Measurements from ENCODE around the gene CMTR1.
"Not testable (repeated sequence)": the region's sequence is repeated elsewhere in the genome, so short reads cannot be mapped to it uniquely, and the experiment has no call there.

CMTR1 gene

DNA sequence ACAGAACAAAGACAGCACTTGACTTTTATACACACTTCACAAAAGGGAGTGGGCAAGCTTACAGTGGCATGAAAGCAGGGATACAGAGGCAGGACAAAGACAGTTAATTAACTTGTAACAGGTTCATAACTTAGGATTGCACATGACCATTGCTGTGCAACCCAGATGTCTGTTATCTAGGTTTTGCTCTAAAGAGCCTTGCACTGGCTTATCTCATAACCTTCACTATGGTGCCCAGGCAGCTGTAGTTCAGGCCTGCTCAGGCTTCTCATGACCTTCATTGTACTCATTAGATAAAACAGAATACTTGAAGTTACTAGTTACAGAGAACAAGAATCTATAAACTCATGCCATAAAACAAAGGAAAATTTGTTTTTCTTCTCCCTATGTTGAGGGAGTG lies 31.4 kb upstream of the CMTR1 start:
- not testable (repeated sequence) for H3K36me3 ChIP-seq (ENCODE audit: control insufficient read depth, insufficient read depth, low read length); H3K4me1 ChIP-seq (ENCODE audit: control insufficient read depth, insufficient read depth, low read length); H3K27ac ChIP-seq (ENCODE audit: low read length); H3K27me3 ChIP-seq (ENCODE audit: control insufficient read depth, insufficient read depth, low read length); H3K9me3 ChIP-seq (ENCODE audit: control insufficient read depth, insufficient read depth, low read length); DNase-seq (ENCODE audit: low read depth, low spot score); H3K4me3 ChIP-seq (ENCODE audit: low read length)

DNA sequence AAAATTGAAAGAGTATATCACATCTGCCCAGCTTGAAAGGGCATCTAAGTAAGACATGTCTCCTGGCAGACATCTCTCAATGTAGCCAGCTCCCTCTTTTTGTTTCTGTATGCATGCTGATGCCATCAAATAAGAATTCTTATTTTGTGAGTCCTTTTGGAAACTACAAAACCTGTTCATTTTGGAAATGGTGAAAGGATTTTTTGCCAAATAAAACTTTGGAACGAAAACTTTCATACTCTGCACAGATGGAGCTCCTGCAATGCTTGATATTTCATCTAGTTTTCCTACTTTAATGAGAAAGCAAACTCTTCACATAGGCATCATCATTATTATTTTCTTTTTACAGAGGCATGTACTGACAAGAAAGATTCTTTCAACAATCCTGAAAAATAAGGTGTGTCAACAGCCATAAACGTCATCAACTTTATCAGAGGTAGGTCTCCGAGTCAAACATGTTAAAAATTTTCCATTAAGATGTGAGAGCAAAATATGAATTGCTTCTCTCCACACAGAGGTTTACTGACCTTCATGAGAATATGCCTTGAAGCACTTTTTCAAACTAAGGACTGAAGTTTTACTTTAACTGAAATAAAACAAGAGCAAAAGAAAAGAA lies 26.2 kb upstream of the CMTR1 start:
- no peaks in the 10 kb centered on the region for H3K4me1 ChIP-seq (ENCODE audit: control insufficient read depth, insufficient read depth, low read length)
- no peak for DNase-seq (ENCODE audit: low read depth, low spot score)
- WGBS (ENCODE audit: insufficient coverage, insufficient read length): no CpG with 5 or more reads among the region's 3 CpGs
- no peaks in the 10 kb centered on the region for H3K9me3 ChIP-seq (ENCODE audit: control insufficient read depth, insufficient read depth, low read length)
- H3K27ac ChIP-seq (ENCODE audit: low read length): no peak overlapping the region
- H3K4me3 ChIP-seq (ENCODE audit: low read length): no peak overlapping the region
- H3K36me3 ChIP-seq (ENCODE audit: control insufficient read depth, insufficient read depth, low read length): no peaks in the 10 kb centered on the region
- no peaks in the 10 kb centered on the region for H3K27me3 ChIP-seq (ENCODE audit: control insufficient read depth, insufficient read depth, low read length)

DNA sequence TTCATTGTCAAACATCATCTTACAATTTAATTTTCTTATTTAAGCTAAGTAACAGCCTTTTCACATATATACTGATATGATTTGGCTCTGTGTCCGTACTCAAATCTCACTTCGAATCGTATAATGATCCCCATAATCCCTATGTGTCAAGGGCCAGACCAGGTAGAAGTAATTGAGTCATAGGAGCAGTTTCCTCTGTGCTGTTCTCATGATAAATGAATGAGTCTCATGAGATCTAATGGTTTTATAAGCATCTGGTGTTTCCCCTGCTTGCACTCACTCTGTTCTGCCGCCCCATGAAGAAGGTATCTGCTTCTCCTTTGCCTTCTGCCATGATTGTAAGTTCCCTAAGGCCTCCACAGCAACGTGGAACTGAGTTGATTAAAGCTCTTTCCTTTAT lies 25.1 kb upstream of the CMTR1 start:
- no peaks in the 10 kb centered on the region for H3K27me3 ChIP-seq (ENCODE audit: control insufficient read depth, insufficient read depth, low read length)
- H3K4me3 ChIP-seq (ENCODE audit: low read length): no peak overlapping the region
- no peaks in the 10 kb centered on the region for H3K9me3 ChIP-seq (ENCODE audit: control insufficient read depth, insufficient read depth, low read length)
- H3K27ac ChIP-seq (ENCODE audit: low read length): no peak overlapping the region
- no CpG with 5 or more reads among the region's 5 CpGs for WGBS (ENCODE audit: insufficient coverage, insufficient read length)
- no peak for DNase-seq (ENCODE audit: low read depth, low spot score)
- H3K4me1 ChIP-seq (ENCODE audit: control insufficient read depth, insufficient read depth, low read length): no peaks in the 10 kb centered on the region
- no peaks in the 10 kb centered on the region for H3K36me3 ChIP-seq (ENCODE audit: control insufficient read depth, insufficient read depth, low read length)

DNA sequence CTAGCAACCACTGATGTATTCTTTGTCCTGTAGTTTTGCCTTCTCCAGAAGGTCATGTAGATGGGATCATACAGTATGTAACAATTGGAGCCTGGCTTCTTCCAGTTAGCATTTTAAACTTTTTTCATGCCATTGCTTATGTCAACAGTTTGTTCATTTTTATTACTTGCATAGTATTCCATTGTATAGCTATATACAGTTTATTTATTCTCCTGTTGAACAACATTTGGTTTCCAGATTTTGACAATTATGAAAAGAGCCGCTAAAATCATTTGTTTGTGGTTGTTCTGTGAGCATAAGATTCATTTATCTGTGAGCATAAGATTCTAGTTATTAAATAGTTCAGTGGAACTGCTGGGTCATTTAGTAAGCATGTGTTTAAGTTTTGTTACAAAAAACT lies 23.5 kb upstream of the CMTR1 start:
- Histone ChIP-seq H3K9me3 (ENCODE audit: control insufficient read depth, insufficient read depth, low read length) (no peaks in the 10 kb centered on the region), H3K27ac (ENCODE audit: low read length) (no peak overlapping the region), H3K4me3 (ENCODE audit: low read length) (no peak overlapping the region), H3K36me3 (ENCODE audit: control insufficient read depth, insufficient read depth, low read length) (no peaks in the 10 kb centered on the region), H3K27me3 (ENCODE audit: control insufficient read depth, insufficient read depth, low read length) (no peaks in the 10 kb centered on the region), H3K4me1 (ENCODE audit: control insufficient read depth, insufficient read depth, low read length) (no peaks in the 10 kb centered on the region)
- DNase-seq (ENCODE audit: low read depth, low spot score): no peak
- no CpG with 5 or more reads among the region's 1 CpG for WGBS (ENCODE audit: insufficient coverage, insufficient read length)

DNA sequence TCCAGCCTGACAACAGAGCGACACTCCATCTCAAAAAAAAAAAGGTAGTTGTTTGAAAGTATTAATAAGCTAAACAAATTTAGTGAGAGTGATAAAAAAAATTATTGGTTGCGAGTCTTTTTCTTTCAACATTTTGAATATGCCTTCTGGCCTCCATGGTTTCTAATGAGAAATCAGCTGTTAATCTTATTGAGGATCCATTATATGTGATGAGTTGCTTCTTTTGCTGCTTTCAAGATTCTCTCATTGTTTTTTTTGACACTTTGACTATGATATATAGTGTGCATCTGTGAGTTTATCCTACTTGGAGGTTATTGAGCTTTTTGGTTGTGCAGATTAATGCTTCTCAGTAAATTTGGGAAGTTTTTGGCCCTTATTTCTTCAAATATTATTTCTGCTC lies 15.6 kb upstream of the CMTR1 start:
- H3K27ac ChIP-seq (ENCODE audit: low read length): no peak overlapping the region
- DNase-seq (ENCODE audit: low read depth, low spot score): no peak
- H3K9me3 ChIP-seq (ENCODE audit: control insufficient read depth, insufficient read depth, low read length): no peaks in the 10 kb centered on the region
- H3K4me3 ChIP-seq (ENCODE audit: low read length): no peak overlapping the region
- H3K4me1 ChIP-seq (ENCODE audit: control insufficient read depth, insufficient read depth, low read length): no peaks in the 10 kb centered on the region
- H3K36me3 ChIP-seq (ENCODE audit: control insufficient read depth, insufficient read depth, low read length): no peaks in the 10 kb centered on the region
- 100% methylated on average over 1 of the region's 2 CpGs for WGBS (ENCODE audit: insufficient coverage, insufficient read length)
- no peaks in the 10 kb centered on the region for H3K27me3 ChIP-seq (ENCODE audit: control insufficient read depth, insufficient read depth, low read length)

DNA sequence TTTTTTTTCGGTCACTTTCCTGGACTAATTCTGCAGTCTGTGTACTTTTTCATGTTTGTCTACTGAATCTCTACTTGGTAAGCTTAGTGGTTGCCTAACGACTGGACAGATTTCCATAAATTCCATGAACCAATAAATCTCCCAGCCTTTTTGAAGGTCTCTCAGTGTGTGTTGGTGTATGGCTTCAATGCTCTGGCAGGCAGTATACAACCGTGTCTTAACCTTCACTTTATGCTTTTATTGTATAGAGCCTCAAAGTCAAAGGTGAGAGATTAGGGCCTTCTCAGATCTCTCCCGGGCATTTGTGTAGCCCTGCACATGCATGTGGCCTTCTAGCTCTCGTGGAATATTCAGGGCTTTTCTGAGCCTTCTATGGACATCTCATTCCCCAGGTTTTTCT lies 14.3 kb upstream of the CMTR1 start:
- no peaks in the 10 kb centered on the region for H3K36me3 ChIP-seq (ENCODE audit: control insufficient read depth, insufficient read depth, low read length)
- no peaks in the 10 kb centered on the region for H3K4me1 ChIP-seq (ENCODE audit: control insufficient read depth, insufficient read depth, low read length)
- no peak overlapping the region for H3K27ac ChIP-seq (ENCODE audit: low read length)
- H3K27me3 ChIP-seq (ENCODE audit: control insufficient read depth, insufficient read depth, low read length): no peaks in the 10 kb centered on the region
- no CpG with 5 or more reads among the region's 5 CpGs for WGBS (ENCODE audit: insufficient coverage, insufficient read length)
- DNase-seq (ENCODE audit: low read depth, low spot score): no peak
- H3K4me3 ChIP-seq (ENCODE audit: low read length): no peak overlapping the region
- H3K9me3 ChIP-seq (ENCODE audit: control insufficient read depth, insufficient read depth, low read length): no peaks in the 10 kb centered on the region

DNA sequence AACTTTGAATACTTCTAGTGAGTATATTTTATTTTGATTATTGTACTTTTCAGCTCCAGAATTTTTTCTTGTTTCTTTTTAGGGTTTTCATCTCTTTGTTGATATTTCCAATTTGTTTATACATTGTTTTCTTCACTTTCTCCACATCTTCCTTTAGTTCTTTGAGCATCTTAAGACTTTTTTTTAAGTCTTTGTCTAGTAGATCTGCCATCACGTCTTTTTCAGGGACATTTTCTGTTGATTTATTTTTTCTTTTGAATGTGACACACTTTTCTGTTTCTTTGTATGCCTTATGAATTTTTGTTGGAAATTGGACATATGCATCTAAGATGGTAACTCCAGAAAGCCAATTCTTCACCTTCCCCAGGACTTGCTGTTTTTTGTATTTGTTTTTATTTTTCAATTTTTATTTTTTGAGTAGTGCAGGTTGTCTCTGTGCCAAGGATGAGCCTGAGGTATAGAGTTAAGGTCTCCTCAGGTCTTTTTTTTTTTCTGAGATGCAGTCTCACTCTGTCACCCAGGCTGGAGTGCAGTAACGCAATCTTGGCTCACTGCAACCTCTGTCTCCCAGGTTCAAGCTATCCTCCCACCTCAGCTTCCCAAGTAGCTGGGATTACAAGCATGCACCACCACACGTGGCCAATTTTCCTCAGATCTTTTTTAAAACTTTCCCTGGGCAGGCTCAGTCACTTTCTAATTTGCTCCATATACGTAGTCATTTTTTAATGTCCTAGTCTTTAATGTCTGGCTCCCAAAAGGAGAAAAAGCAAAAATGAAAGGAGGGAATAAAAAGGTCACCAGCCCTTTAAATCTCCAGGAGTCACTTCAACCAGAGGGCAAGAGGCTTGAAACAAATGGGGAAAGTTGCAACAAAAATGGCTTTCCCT lies 6.7 kb upstream of the CMTR1 start:
- Histone ChIP-seq H3K36me3 (ENCODE audit: control insufficient read depth, insufficient read depth, low read length) (no peaks in the 10 kb centered on the region), H3K9me3 (ENCODE audit: control insufficient read depth, insufficient read depth, low read length) (no peaks in the 10 kb centered on the region), H3K27ac (ENCODE audit: low read length) (no peak overlapping the region), H3K4me3 (ENCODE audit: low read length) (no peak overlapping the region), H3K27me3 (ENCODE audit: control insufficient read depth, insufficient read depth, low read length) (no peaks in the 10 kb centered on the region), H3K4me1 (ENCODE audit: control insufficient read depth, insufficient read depth, low read length) (no peaks in the 10 kb centered on the region)
- WGBS (ENCODE audit: insufficient coverage, insufficient read length): no CpG with 5 or more reads among the region's 4 CpGs
- no peak for DNase-seq (ENCODE audit: low read depth, low spot score)

DNA sequence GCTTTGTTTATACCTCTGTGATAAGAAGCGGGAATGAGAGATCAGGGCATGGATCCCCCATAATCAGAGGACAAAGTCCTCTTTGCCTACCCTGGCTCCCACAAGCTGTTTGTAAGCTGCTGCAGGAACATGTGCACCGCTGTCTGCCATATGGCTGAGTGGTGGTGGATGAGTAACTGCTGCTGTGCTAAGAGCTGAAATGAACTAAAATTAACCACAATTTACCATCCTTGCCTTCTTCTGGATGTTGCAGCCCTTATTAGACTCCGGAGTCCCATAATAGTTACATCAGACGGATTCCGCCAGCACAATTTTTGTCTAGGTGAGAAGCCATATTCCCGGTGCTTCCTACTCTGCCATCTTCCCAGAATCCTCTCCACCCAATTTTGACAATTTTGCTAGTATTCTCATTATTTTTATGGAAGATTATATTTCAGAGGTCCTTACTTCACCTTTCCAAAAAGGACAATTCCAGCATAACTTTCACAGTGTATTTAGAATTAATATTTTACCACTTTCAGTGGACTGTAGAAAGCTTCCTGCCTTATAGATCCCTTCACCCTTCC lies 6.0 kb upstream of the CMTR1 start:
- no CpG with 5 or more reads among the region's 6 CpGs for WGBS (ENCODE audit: insufficient coverage, insufficient read length)
- no peaks in the 10 kb centered on the region for H3K9me3 ChIP-seq (ENCODE audit: control insufficient read depth, insufficient read depth, low read length)

DNA sequence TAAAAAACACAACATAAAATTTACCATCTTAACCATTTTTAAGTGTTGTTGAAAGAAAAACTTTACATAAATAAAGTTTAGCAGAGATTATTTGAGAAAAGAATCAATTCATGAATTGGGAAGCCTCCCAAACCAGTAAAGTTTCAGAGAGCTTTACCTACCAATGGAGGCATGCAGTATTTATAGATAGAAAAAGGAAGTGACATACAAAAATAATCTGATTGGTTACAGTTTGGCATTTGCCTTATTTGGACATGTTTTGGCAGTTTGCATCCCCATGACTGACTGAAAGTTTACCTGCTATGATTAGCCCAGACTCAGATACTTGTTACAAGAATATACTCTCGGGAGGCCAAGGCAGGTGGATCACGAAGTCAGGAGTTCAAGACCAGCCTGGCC lies 3.7 kb upstream of the CMTR1 start:
- Histone ChIP-seq H3K4me3 (ENCODE audit: low read length) (no peak overlapping the region), H3K36me3 (ENCODE audit: control insufficient read depth, insufficient read depth, low read length) (no peaks in the 10 kb centered on the region), H3K9me3 (ENCODE audit: control insufficient read depth, insufficient read depth, low read length) (no peaks in the 10 kb centered on the region), H3K27me3 (ENCODE audit: control insufficient read depth, insufficient read depth, low read length) (no peaks in the 10 kb centered on the region), H3K4me1 (ENCODE audit: control insufficient read depth, insufficient read depth, low read length) (0 out of 2 replicates have a peak, but pooled peaks cover 2% of the 10 kb centered on the region), H3K27ac (ENCODE audit: low read length) (no peak overlapping the region)
- WGBS (ENCODE audit: insufficient coverage, insufficient read length): no CpG with 5 or more reads among the region's 2 CpGs
- DNase-seq (ENCODE audit: low read depth, low spot score): no peak

More for the DNA sequence above, 6.0 kb upstream of the CMTR1 start:
- no peaks in the 10 kb centered on the region for H3K36me3 ChIP-seq (ENCODE audit: control insufficient read depth, insufficient read depth, low read length)
- no peak overlapping the region for H3K27ac ChIP-seq (ENCODE audit: low read length)
- no peaks in the 10 kb centered on the region for H3K27me3 ChIP-seq (ENCODE audit: control insufficient read depth, insufficient read depth, low read length)
- no peak overlapping the region for H3K4me3 ChIP-seq (ENCODE audit: low read length)
- no peaks in the 10 kb centered on the region for H3K4me1 ChIP-seq (ENCODE audit: control insufficient read depth, insufficient read depth, low read length)
- DNase-seq (ENCODE audit: low read depth, low spot score): no peak

DNA sequence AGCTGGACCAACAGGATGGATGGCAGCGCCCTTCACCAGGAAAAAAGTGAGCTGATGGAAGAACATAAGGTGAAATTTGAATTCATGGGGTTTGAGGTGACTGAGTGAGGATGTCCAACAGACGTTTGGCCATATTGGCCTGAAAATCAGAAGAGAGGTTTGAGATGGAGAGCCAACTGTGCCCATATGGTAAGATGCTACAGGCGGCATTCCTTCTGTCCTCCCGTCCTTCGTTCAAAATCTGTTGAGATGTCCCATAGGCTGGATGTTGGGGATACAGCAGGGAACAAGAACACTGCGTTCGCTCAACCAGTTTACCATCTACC lies 468 bp upstream of the CMTR1 start:
- Histone ChIP-seq H3K9me3 (ENCODE audit: control insufficient read depth, insufficient read depth, low read length) (no peaks in the 10 kb centered on the region), H3K4me1 (ENCODE audit: control insufficient read depth, insufficient read depth, low read length) (0 out of 2 replicates have a peak, but pooled peaks cover 2% of the 10 kb centered on the region), H3K4me3 (ENCODE audit: low read length) (peak overlapping the region; percentile 92; the same call in 1 of the 2 replicates), H3K27me3 (ENCODE audit: control insufficient read depth, insufficient read depth, low read length) (no peaks in the 10 kb centered on the region), H3K36me3 (ENCODE audit: control insufficient read depth, insufficient read depth, low read length) (no peaks in the 10 kb centered on the region), H3K27ac (ENCODE audit: low read length) (no peak overlapping the region)
- DNase-seq (ENCODE audit: low read depth, low spot score): no peak
- no CpG with 5 or more reads among the region's 7 CpGs for WGBS (ENCODE audit: insufficient coverage, insufficient read length)

Measured in iPS DF 6.9 (cell line).